PC-9 (cell line): ENCODE measurements around the gene LIMK1. TPM values are rescaled to one million over a fixed set of nuclear protein-coding genes. Genes with fewer than 3 reads are reported as not detected.

Experiments
- BruUV-seq: library from RNA; stranded (reverse); fragments of 400-500 nt; replicated peaks from 2 replicates; lab custom pipeline; 2021; lab: Mats Ljungman, UMichigan
- CTCF ChIA-PET: fragments of 300-600 bp; sonication (Branson Sonifier 250); formaldehyde crosslinking; loops from one replicate; lab custom pipeline; 2022; ENCODE audit warnings: antibody characterized with exemption; lab: Charles Lee
- POLR2A ChIA-PET: fragments of 300-600 bp; sonication (Branson Sonifier 250); formaldehyde crosslinking; loops from one replicate; lab custom pipeline; 2022; ENCODE audit warnings: antibody characterized with exemption; ENCODE audit not compliant: unreplicated experiment; lab: Charles Lee
- DNase-seq, 2 experiments: peaks; one replicate each; pipeline versions ENCODE4 v3.0.0 to v3.0.0-alpha.2; 2015 to 2022; ENCODE audit warnings: mixed read lengths in 1 of 2
- H2AFZ ChIP-seq: fragments of 200-600 bp; sonication (generic); 2 replicates; pipeline ENCODE4 v1.8.1; 2017; ENCODE audit warnings: antibody characterized with exemption
- H3F3A ChIP-seq: fragments of 200-600 bp; sonication (generic); 2 replicates; pipeline ENCODE4 v1.8.1; 2017; ENCODE audit warnings: antibody characterized with exemption, mild to moderate bottlenecking, low read depth; ENCODE audit not compliant: insufficient read depth
- H3K27ac ChIP-seq: fragments of 200-600 bp; sonication (generic); 2 replicates; pipeline ENCODE4 v1.6.1; 2016; ENCODE audit warnings: mixed run types
- H3K27me3 ChIP-seq: fragments of 200-600 bp; sonication (generic); 2 replicates; pipeline ENCODE4 v1.6.1; 2016; ENCODE audit warnings: low read depth, mixed run types; ENCODE audit not compliant: insufficient read depth
- H3K36me3 ChIP-seq: fragments of 200-600 bp; sonication (generic); 2 replicates; pipeline ENCODE4 v1.6.1; 2016; ENCODE audit warnings: low read depth, mixed run types
- H3K4me1 ChIP-seq: fragments of 200-600 bp; sonication (generic); replicated peaks from 2 replicates; pipeline ENCODE4 v1.6.1; 2016; ENCODE audit warnings: mixed run types; ENCODE audit not compliant: insufficient read depth
- H3K4me2 ChIP-seq: fragments of 200-600 bp; sonication (generic); 2 replicates; pipeline ENCODE4 v1.6.1; 2017; ENCODE audit warnings: mixed run types
- H3K4me3 ChIP-seq: fragments of 200-600 bp; sonication (generic); 2 replicates; pipeline ENCODE4 v1.6.1; 2016; ENCODE audit warnings: mixed run types
- H3K79me2 ChIP-seq: fragments of 200-600 bp; sonication (generic); 2 replicates; pipeline ENCODE4 v1.6.1; 2017; ENCODE audit warnings: low read depth, mixed run types
- H3K9me2 ChIP-seq: fragments of 200-600 bp; sonication (generic); 2 replicates; pipeline ENCODE4 v1.8.1; 2017; ENCODE audit warnings: mild to moderate bottlenecking; ENCODE audit not compliant: insufficient read depth
- H3K9me3 ChIP-seq: fragments of 200-600 bp; sonication (generic); 2 replicates; pipeline ENCODE4 v1.8.1; 2016; ENCODE audit warnings: low read depth; ENCODE audit not compliant: insufficient read depth
- H4K20me1 ChIP-seq: fragments of 200-600 bp; sonication (generic); 2 replicates; pipeline ENCODE4 v1.8.1; 2017; ENCODE audit not compliant: insufficient read depth
- EZH2 ChIP-seq: fragments of 200-600 bp; sonication (generic); IDR thresholded peaks from 2 replicates; pipeline ENCODE4 v1.8.0; 2017; ENCODE audit warnings: antibody characterized with exemption, low read depth
- intact Hi-C: fragments of 100-400 bp; cut with micrococcal nuclease; formaldehyde crosslinking; loops from one replicate; pipeline ENCODE4 v1.10.0; 2022; ENCODE audit not compliant: unreplicated experiment
- total RNA-seq: library from RNA; stranded (reverse); gene quantifications from 2 replicates; pipeline ENCODE4 v1.2.3, GENCODE V29; 2021
- TF ChIP-seq, protein P1 (sequence below): fragments of 200-600 bp; sonication (generic); conservative IDR thresholded peaks from 2 replicates; pipeline ENCODE4 v1.6.1; 2017; ENCODE audit warnings: mixed run types, antibody characterized with exemption, mild to moderate bottlenecking, moderate library complexity

LIMK1 gene
- total RNA-seq, 1 experiment from 2014 or later = 148 TPM

DNA sequence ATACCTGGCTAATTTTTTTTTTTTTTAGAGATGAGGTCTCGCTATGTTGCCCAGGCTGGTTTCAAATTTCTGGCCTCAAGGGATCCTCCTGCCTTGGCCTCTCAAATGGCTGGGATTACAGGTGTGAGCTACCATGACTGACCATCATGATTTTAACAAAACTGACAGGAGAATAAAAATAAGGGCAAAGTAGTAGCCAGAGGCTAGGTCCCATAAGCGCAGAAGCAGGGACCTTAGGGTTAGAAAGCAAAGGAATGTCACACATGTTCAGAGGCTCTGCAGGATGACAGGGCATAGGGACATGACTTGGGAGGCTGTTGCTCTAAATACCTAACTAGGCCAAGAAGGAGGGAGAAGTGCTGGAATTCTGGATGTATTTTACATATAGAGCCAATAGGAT is 5.1 kb upstream of the LIMK1 start:
- POLR2A ChIA-PET = interaction anchor here (0.6 kb wide), 1 partner anchor 115 kb away, joined by 3 read pairs; no protein-coding TSS in a partner anchor
- H3K36me3 ChIP-seq = no peaks in the 10 kb centered on the region
- CTCF ChIA-PET = interaction anchor here (1.0 kb wide), 1 partner anchor 13 kb away, joined by 4 read pairs; no protein-coding TSS in a partner anchor
- no peaks in the 10 kb centered on the region for H4K20me1 ChIP-seq
- TF ChIP-seq EZH2 = no peak
- TF ChIP-seq, protein P1, sequence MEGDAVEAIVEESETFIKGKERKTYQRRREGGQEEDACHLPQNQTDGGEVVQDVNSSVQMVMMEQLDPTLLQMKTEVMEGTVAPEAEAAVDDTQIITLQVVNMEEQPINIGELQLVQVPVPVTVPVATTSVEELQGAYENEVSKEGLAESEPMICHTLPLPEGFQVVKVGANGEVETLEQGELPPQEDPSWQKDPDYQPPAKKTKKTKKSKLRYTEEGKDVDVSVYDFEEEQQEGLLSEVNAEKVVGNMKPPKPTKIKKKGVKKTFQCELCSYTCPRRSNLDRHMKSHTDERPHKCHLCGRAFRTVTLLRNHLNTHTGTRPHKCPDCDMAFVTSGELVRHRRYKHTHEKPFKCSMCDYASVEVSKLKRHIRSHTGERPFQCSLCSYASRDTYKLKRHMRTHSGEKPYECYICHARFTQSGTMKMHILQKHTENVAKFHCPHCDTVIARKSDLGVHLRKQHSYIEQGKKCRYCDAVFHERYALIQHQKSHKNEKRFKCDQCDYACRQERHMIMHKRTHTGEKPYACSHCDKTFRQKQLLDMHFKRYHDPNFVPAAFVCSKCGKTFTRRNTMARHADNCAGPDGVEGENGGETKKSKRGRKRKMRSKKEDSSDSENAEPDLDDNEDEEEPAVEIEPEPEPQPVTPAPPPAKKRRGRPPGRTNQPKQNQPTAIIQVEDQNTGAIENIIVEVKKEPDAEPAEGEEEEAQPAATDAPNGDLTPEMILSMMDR = no peak
- no TSS peak for BruUV-seq
- no peak for DNase-seq
- no peak overlapping the region for H3K4me2 ChIP-seq
- H3K4me3 ChIP-seq = no peak overlapping the region
- H3K9me3 ChIP-seq = no peaks in the 10 kb centered on the region
- no peaks in the 10 kb centered on the region for H3K9me2 ChIP-seq
- H3F3A ChIP-seq = peaks cover 18% of the 10 kb centered on the region
- H3K27ac ChIP-seq = peak overlapping the region; percentile 44; the same call in 1 of the 2 replicates
- peaks cover 20% of the 10 kb centered on the region for H3K4me1 ChIP-seq
- no peaks in the 10 kb centered on the region for H3K79me2 ChIP-seq
- no peaks in the 10 kb centered on the region for H3K27me3 ChIP-seq
- intact Hi-C loops = no loop called here
- no peak overlapping the region for H2AFZ ChIP-seq

DNA sequence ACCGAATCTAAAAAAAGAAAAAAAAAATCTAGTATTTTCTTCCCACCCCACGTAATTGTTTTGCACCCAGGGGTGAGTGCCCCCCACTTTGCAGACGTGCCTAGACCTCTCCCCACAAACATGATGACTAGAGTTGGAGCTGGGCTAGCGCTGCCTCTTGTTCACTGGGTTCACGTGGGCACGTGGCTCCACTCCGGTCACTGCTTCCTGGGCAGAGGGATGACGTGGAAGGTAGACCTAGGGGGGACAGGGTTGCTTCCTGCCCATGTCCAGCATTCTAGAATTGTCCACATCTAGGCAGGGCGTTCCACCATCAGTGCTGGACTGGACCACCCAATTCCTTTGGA is 861 bp upstream of the LIMK1 start:
- Histone ChIP-seq H3K4me2 (peak overlapping the region; percentile 79), H4K20me1 (peaks cover 1% of the 10 kb centered on the region; the same call in 1 of the 2 replicates), H3K36me3 (peaks cover 8% of the 10 kb centered on the region; the same call in 1 of the 2 replicates), H3K4me1 (peaks cover 32% of the 10 kb centered on the region), H2AFZ (no peak overlapping the region), H3K9me3 (no peaks in the 10 kb centered on the region), H3K79me2 (peaks cover 29% of the 10 kb centered on the region), H3K4me3 (no peak overlapping the region), H3K27me3 (no peaks in the 10 kb centered on the region), H3K27ac (no peak overlapping the region), H3F3A (peaks cover 29% of the 10 kb centered on the region), H3K9me2 (no peaks in the 10 kb centered on the region)
- DNase-seq = no peak
- TF ChIP-seq EZH2 = no peak
- TF ChIP-seq, protein P1 = no peak
- CTCF ChIA-PET = interaction anchor here (0.6 to 1.1 kb wide), 4 partner anchors 103 to 219 kb away, joined by 3 to 8 read pairs (median 6); no protein-coding TSS in a partner anchor
- POLR2A ChIA-PET = no interaction called here
- no TSS peak for BruUV-seq
- intact Hi-C loops = no loop called here

DNA sequence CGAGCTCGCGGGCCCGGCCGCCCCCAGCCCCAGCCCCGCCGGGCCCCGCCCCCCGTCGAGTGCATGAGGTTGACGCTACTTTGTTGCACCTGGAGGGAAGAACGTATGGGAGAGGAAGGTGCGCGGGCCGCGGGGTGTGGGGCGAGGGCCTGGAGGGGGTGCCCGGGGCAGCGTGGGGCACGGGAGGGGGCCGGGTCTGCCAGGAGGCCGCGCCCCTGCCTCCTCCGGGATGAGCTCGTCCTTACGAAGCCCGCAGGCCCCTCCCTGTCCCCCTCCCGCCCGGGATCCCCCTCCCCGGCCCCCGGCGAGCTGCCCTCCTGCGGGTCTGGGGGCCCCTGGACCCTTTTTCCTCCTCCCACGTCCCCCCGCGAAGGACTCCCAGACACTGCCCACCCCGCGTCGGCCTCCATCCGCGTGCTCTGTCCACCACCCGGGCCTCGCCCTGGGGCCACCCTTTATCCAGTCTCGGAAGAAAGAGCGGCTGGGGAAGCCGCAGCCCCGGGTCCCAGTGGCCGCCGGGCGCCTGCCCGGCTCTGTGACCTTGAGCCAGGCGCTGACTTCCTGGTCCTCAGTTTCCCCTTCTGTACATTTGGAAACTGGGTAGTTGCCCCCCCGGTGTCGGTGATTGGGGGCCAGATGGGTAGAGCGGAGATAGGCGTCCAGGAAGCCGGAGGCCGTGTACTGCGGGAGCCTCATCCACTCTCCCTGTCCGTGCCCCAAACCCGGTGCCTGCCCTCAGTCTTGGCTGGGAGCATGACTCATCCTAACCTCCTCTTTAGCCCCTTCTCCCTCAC is 521 bp downstream of the LIMK1 start:
- H3K36me3 ChIP-seq = peaks cover 11% of the 10 kb centered on the region; the same call in 1 of the 2 replicates
- H4K20me1 ChIP-seq = peaks cover 6% of the 10 kb centered on the region; the same call in 1 of the 2 replicates
- peaks cover 24% of the 10 kb centered on the region for H3F3A ChIP-seq
- H3K27ac ChIP-seq = peak overlapping the region; percentile 62
- H2AFZ ChIP-seq = peak overlapping the region; percentile 85
- ChIA-PET POLR2A (interaction anchor here (0.6 kb wide), 3 partner anchors 20 to 114 kb away, joined by 4 to 14 read pairs (median 5); no protein-coding TSS in a partner anchor), CTCF (interaction anchor here (0.5 to 0.7 kb wide), 5 partner anchors 29 to 260 kb away, joined by 3 to 6 read pairs (median 3); no protein-coding TSS in a partner anchor)
- H3K4me3 ChIP-seq = peak overlapping the region; percentile 97
- intact Hi-C loops = loop anchor here (2.0 kb wide), 1 partner anchor 91 kb away; the partner anchor contains the start of gene EIF4H
- TF ChIP-seq, protein P1 = no peak
- TF ChIP-seq EZH2 = no peak
- no peaks in the 10 kb centered on the region for H3K9me2 ChIP-seq
- peak overlapping the region; percentile 96 for H3K4me2 ChIP-seq
- TSS peak; percentile 25 for BruUV-seq
- peak in 1 of 2 experiments; percentile 75 for DNase-seq
- H3K79me2 ChIP-seq = peaks cover 32% of the 10 kb centered on the region
- H3K4me1 ChIP-seq = peaks cover 24% of the 10 kb centered on the region
- H3K9me3 ChIP-seq = no peaks in the 10 kb centered on the region
- no peaks in the 10 kb centered on the region for H3K27me3 ChIP-seq
